Tibial artery (tissue), 4 donors: ENCODE measurements around the gene NIPBL.
"Not testable (repeated sequence)": the region's sequence is repeated elsewhere in the genome, so short reads cannot be mapped to it uniquely, and the experiment has no call there.

Source experiments
- DNase-seq, 2 donors: peaks; one replicate each; pipeline ENCODE4 v3.0.0-alpha.2; 2019
- H3K27ac ChIP-seq, 2 donors: fragments of 200-600 bp; sonication (generic) in 1 of 2; 1 replicate in 1 of 2; 2 replicates in 1 of 2; pipeline ENCODE4 v1.5.1; 2018 to 2019; ENCODE audit warnings: mild to moderate bottlenecking in 1 of 2
- H3K27me3 ChIP-seq, 2 donors: fragments of 200-600 bp; sonication (generic) in 1 of 2; one replicate each; pipeline versions ENCODE4 v1.5.1 to v1.6.0; 2016 to 2019
- H3K36me3 ChIP-seq, 3 donors: fragments of 200-600 bp; sonication (generic) in 2 of 3; one replicate each; pipeline ENCODE4 v1.5.1; 2016 to 2019; ENCODE audit warnings: mild to moderate bottlenecking in 2 of 3
- H3K4me1 ChIP-seq, 4 donors: fragments of 200-600 bp; sonication (generic) in 2 of 4; 1 replicate in 3 of 4; 2 replicates in 1 of 4; pipeline ENCODE4 v1.5.1; 2016 to 2019
- H3K4me3 ChIP-seq, 2 donors: fragments of 200-600 bp; sonication (generic) in 1 of 2; 1 replicate in 1 of 2; 2 replicates in 1 of 2; pipeline ENCODE4 v1.5.1; 2018 to 2019; ENCODE audit warnings: mild to moderate bottlenecking in 2 of 2
- H3K9me3 ChIP-seq, 3 donors: fragments of 200-600 bp; sonication (generic) in 1 of 3; one replicate each; pipeline ENCODE4 v1.5.1; 2016 to 2019
- intact Hi-C: fragments of 100-400 bp; cut with DNase I; formaldehyde crosslinking; loops from one replicate; pipeline ENCODE4 v1.15.0; 2023; ENCODE audit warnings: low total_unique reads
- TF ChIP-seq, protein P1 (sequence below), 2 experiments: fragments of 200-600 bp in 1 of 2; fragments of 450-650 bp in 1 of 2; IDR thresholded peaks; one replicate each; pipeline ENCODE4 v1.5.1; 2017 to 2019; ENCODE audit warnings: antibody characterized with exemption in 2 of 2, mild to moderate bottlenecking in 1 of 2, moderate library complexity in 1 of 2

NIPBL gene

DNA sequence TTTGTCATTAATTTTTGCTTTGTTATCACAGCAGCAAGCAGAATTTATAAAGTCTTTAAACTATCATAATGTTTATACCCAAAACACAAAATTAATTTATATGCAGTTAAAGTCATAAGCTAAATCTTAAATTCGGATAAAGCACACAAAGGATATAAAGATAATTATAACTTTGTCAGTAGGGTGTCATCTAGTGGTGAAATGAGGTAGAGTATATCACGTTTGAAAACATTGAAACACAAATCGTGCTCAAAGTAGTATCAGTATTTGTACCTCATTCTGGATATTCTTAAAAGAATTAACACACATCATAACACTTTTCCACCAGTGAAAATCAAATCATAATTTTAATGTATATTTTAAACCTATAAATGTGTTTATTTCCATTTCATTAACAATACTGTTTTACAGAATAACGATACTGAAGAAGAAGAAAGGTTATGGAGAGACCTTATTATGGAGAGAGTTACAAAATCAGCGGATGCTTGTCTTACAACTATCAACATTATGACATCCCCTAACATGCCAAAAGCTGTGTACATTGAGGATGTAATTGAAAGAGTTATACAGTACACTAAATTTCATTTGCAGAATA lies 129.5 kb downstream of the NIPBL start:
- TF ChIP-seq, protein P1, sequence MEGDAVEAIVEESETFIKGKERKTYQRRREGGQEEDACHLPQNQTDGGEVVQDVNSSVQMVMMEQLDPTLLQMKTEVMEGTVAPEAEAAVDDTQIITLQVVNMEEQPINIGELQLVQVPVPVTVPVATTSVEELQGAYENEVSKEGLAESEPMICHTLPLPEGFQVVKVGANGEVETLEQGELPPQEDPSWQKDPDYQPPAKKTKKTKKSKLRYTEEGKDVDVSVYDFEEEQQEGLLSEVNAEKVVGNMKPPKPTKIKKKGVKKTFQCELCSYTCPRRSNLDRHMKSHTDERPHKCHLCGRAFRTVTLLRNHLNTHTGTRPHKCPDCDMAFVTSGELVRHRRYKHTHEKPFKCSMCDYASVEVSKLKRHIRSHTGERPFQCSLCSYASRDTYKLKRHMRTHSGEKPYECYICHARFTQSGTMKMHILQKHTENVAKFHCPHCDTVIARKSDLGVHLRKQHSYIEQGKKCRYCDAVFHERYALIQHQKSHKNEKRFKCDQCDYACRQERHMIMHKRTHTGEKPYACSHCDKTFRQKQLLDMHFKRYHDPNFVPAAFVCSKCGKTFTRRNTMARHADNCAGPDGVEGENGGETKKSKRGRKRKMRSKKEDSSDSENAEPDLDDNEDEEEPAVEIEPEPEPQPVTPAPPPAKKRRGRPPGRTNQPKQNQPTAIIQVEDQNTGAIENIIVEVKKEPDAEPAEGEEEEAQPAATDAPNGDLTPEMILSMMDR (IDR thresholded peaks at IDR 0.05) = peak; percentile 53 to 59
- Histone ChIP-seq H3K4me3 (no peak overlapping the region), H3K27me3 (no peaks in the 10 kb centered on the region), H3K4me1 (no peaks in the 10 kb centered on the region), H3K36me3 (peaks cover 56 to 72% (median 59%) of the 10 kb centered on the region in 3 donors), H3K9me3 (no peaks in the 10 kb centered on the region), H3K27ac (no peak overlapping the region)
- intact Hi-C loops = no loop called here
- no peak for DNase-seq

DNA sequence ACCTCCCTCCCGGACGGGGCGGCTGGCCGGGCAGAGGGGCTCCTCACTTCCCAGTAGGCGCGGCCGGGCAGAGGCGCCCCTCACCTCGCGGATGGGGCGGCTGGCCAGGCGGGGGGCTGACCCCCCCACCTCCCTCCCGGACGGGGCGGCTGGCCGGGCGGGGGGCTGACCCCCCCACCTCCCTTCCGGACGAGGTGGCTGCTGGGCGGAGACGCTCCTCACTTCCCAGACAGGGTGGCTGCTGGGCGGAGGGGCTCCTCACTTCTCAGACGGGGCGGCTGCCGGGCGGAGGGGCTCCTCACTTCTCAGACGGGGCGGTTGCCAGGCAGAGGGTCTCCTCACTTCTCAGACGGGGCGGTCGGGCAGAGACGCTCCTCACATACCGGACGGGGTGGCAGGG lies 136.6 kb downstream of the NIPBL start:
- intact Hi-C loops, H3K27me3 ChIP-seq, DNase-seq, H3K9me3 ChIP-seq, H3K4me1 ChIP-seq, H3K4me3 ChIP-seq, H3K27ac ChIP-seq: not testable (repeated sequence)
- H3K36me3 ChIP-seq = peaks cover 52 to 81% (median 53%) of the 10 kb centered on the region in 3 donors

DNA sequence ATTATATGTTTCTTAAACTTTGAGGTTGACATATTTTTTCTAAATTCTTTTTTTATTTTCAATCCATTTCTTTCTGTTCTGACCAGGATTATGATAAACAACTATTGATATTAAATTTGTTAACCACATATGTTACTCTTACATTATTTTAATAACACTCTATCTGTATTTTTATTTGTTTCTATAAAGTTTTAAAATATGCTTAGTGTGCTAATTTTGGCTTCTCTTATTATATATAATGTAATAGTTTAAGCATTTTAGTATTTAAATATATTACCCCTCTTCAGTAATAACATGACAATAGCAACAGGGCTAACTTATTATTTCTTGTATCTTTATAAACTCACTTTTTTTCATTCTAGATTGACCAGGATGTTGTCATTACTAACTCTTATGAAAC lies 137.8 kb downstream of the NIPBL start:
- Histone ChIP-seq H3K36me3 (peaks cover 50 to 77% (median 53%) of the 10 kb centered on the region in 3 donors), H3K4me1 (no peaks in the 10 kb centered on the region), H3K27ac (no peak overlapping the region), H3K9me3 (no peaks in the 10 kb centered on the region), H3K27me3 (no peaks in the 10 kb centered on the region), H3K4me3 (no peak overlapping the region)
- intact Hi-C loops = no loop called here
- DNase-seq = no peak
- TF ChIP-seq, protein P1 (IDR thresholded peaks at IDR 0.05) = no peak

DNA sequence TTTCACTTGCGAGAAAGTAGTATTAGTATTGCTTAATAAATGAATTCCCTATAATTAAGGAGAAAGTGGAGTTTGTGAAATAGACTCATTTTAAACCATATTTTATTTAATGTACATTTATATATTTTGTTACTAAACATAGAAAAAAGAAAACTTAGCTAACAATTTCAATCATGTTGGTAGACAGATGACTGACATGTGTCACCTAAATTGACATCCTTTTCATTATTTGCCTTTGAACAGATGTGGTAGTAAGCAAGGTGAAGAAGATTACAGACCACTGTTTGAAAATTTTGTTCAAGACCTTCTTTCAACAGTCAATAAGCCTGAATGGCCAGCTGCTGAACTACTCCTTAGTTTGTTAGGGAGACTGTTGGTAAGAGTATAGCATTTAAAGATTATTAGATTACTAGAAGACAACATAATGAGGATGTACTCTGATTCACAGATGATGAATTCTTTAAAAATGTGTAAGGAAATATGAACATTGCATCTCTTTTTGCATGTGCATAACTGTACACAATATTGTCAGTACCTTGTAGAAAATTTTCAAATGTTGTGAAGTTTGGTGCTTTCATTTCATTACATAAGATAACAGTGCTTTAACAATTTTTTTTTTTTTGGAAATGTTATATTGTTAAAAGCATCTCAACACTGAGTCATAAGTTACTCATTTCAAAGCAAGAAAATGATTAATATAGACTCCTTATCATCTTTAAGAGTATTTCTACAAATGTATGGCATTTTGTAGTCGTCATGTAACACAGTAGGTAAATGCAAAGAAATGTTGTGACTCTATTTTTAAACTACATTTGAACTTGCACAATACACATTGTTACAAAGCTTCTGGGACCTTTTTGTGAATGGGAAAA lies 139.5 kb downstream of the NIPBL start:
- no peaks in the 10 kb centered on the region for H3K4me1 ChIP-seq
- intact Hi-C loops = no loop called here
- H3K9me3 ChIP-seq = no peaks in the 10 kb centered on the region
- no peaks in the 10 kb centered on the region for H3K27me3 ChIP-seq
- no peak for DNase-seq
- no peak overlapping the region for H3K4me3 ChIP-seq
- H3K27ac ChIP-seq = no peak overlapping the region
- H3K36me3 ChIP-seq = peaks cover 59 to 70% (median 60%) of the 10 kb centered on the region in 3 donors
- TF ChIP-seq, protein P1 (IDR thresholded peaks at IDR 0.05) = no peak

DNA sequence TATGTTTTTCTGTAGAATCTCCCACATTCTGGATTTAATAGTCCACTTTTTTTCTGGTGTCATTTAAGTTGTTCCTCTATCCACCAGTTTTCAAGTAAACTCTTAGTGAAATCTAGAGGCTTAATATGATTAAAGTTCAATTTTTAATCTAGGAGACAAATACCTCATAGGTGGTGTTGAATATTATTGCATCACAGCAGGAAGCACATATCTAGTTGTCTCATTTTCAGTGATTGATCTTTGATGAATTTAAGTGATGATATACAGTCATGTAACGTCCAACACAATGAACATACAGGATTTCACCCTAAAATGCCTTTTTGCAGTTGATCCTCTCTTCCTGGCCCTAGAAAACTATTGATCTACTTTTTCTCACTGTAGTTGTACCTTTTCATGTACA lies 152.3 kb downstream of the NIPBL start:
- Histone ChIP-seq H3K9me3 (no peaks in the 10 kb centered on the region), H3K27ac (no peak overlapping the region), H3K4me3 (no peak overlapping the region), H3K36me3 (peaks cover 56 to 78% (median 57%) of the 10 kb centered on the region in 3 donors), H3K4me1 (no peaks in the 10 kb centered on the region), H3K27me3 (no peaks in the 10 kb centered on the region)
- TF ChIP-seq, protein P1 (IDR thresholded peaks at IDR 0.05) = no peak
- intact Hi-C loops = loop anchor here (10.0 kb wide), 1 partner anchor 306 kb away; no protein-coding TSS in a partner anchor
- no peak for DNase-seq

DNA sequence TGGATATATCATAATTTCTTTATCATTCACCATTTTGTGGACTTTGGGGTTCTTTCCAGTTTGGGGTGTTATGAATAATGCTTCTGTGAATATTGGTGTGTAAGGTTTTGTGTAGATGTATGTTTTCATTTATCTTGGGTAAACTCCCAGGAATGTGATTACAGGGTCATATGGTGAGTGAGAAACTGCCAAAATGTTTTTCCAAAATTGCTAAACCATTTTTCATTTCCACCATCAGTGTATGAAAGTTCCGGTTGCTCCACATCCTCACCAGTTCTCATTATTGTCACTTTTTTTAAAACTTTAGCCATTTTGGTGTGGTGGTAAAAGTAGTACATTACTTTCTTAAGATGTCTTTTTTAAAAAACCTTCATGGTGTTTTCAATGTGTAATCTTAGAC lies 152.9 kb downstream of the NIPBL start:
- H3K27ac ChIP-seq = no peak overlapping the region
- TF ChIP-seq, protein P1 (IDR thresholded peaks at IDR 0.05) = no peak
- no peaks in the 10 kb centered on the region for H3K27me3 ChIP-seq
- H3K4me3 ChIP-seq = no peak overlapping the region
- H3K9me3 ChIP-seq = no peaks in the 10 kb centered on the region
- peaks cover 51 to 78% (median 51%) of the 10 kb centered on the region in 3 donors for H3K36me3 ChIP-seq
- DNase-seq = no peak
- intact Hi-C loops = loop anchor here (10.0 kb wide), 1 partner anchor 305 kb away; no protein-coding TSS in a partner anchor
- no peaks in the 10 kb centered on the region for H3K4me1 ChIP-seq
